A549 (cell line): ENCODE measurements around the gene EMD. TPM values are rescaled to one million over a fixed set of nuclear protein-coding genes. Genes with fewer than 3 reads are reported as not detected.

Source experiments
- ATAC-seq, 2 experiments: fragments of 200-7000 bp in 1 of 2; fragments of >200 bp in 1 of 2; cut with Nextera tagmentation in 1 of 2; cut with Tn5 transposase in 1 of 2; 3 replicates each; pipeline versions ENCODE4 v1.8.0 to v1.9.1; 2018 to 2020; ENCODE audit warnings: mild to moderate bottlenecking in 1 of 2, moderate library complexity in 1 of 2
- CTCF ChIA-PET: fragments of 300-600 bp; sonication (Branson Sonifier 250); formaldehyde crosslinking; extraction: SDS; loops from one replicate; lab custom pipeline; 2021; ENCODE audit warnings: antibody characterized with exemption, inconsistent platforms; lab: Yijun Ruan, JAX
- POLR2A ChIA-PET: fragments of 350-600 bp; formaldehyde crosslinking; extraction: SDS; loops from one replicate; lab custom pipeline; 2021; ENCODE audit warnings: antibody characterized with exemption, inconsistent platforms; lab: Yijun Ruan, JAX
- DNase-seq, 2 experiments: peaks; one replicate each; pipeline versions ENCODE4 v3.0.0 to v3.0.0-alpha.2; 2011 to 2016; ENCODE audit warnings: low read depth in 1 of 2, low spot score in 1 of 2
- FAIRE-seq: peaks from 2 replicates; lab custom pipeline; 2011; peaks lifted over from hg19 to GRCh38; lab: Jason Lieb, UNC
- H3K27ac ChIP-seq, 2 experiments: fragments of >200 bp; sonication (Bioruptor Twin); formaldehyde crosslinking; 3 replicates each; pipeline ENCODE4 v1.5.1; 2016 to 2017
- H3K4me1 ChIP-seq: fragments of >200 bp; sonication (Bioruptor Twin); formaldehyde crosslinking; 3 replicates; pipeline ENCODE4 v1.6.1; 2016
- H3K4me2 ChIP-seq: fragments of >200 bp; sonication (Bioruptor Twin); formaldehyde crosslinking; 3 replicates; pipeline ENCODE4 v1.6.1; 2016
- H3K4me3 ChIP-seq: fragments of >200 bp; sonication (Bioruptor Twin); formaldehyde crosslinking; 3 replicates; pipeline ENCODE4 v1.5.1; 2016
- H3K9me3 ChIP-seq: fragments of >200 bp; sonication (Bioruptor Twin); formaldehyde crosslinking; 3 replicates; pipeline ENCODE4 v1.6.1; 2016
- BCL3 ChIP-seq: fragments of >200 bp; sonication (Bioruptor Twin); formaldehyde crosslinking; IDR thresholded peaks from 3 replicates; pipeline ENCODE4 v1.6.1; 2016
- CBX2 ChIP-seq: fragments of 200-600 bp; sonication (generic); IDR thresholded peaks from 2 replicates; pipeline ENCODE4 v1.6.1; 2016; ENCODE audit warnings: low read depth, mild to moderate bottlenecking, borderline replicate concordance
- FOSB ChIP-seq: fragments of 250-450 bp; sonication (Bioruptor Pico); IDR thresholded peaks from 2 replicates; pipeline ENCODE4 v1.5.0; 2020; ENCODE audit warnings: mild to moderate bottlenecking, moderate library complexity
- FOSL2 ChIP-seq, 2 experiments: fragments of 450-650 bp in 1 of 2; fragments of >200 bp in 1 of 2; sonication (Bioruptor Twin) in 1 of 2; formaldehyde crosslinking; IDR thresholded peaks; 2 replicates each; pipeline versions ENCODE4 v1.5.0 to v1.6.1; 2016 to 2020; ENCODE audit warnings: mild to moderate bottlenecking in 1 of 2, moderate library complexity in 1 of 2
- FOXS1 ChIP-seq: fragments of 250-450 bp; sonication (Bioruptor Pico); IDR thresholded peaks from 2 replicates; pipeline ENCODE4 v1.5.0; 2020; ENCODE audit warnings: mild to moderate bottlenecking, moderate library complexity
- GATA3 ChIP-seq: IDR thresholded peaks from 2 replicates; pipeline ENCODE4 v1.6.1; 2012; ENCODE audit warnings: borderline replicate concordance
- HOXB5 ChIP-seq: fragments of 250-450 bp; sonication (Bioruptor Pico); IDR thresholded peaks from 2 replicates; pipeline ENCODE4 v1.5.0; 2020; ENCODE audit warnings: mild to moderate bottlenecking, moderate library complexity
- KDM5A ChIP-seq: fragments of 200-600 bp; sonication (generic); IDR thresholded peaks from 2 replicates; pipeline ENCODE4 v1.6.1; 2016; ENCODE audit warnings: antibody characterized with exemption, mild to moderate bottlenecking
- MAZ ChIP-seq: fragments of 150-350 bp; IDR thresholded peaks from 2 replicates; pipeline ENCODE4 v1.6.1; 2014; ENCODE audit warnings: antibody characterized with exemption, low read depth, low read length, borderline replicate concordance
- NPAS2 ChIP-seq: fragments of 250-450 bp; sonication (Bioruptor Pico); IDR thresholded peaks from 2 replicates; pipeline ENCODE4 v1.8.0; 2022; ENCODE audit warnings: mild to moderate bottlenecking, moderate library complexity, borderline replicate concordance
- PBX3 ChIP-seq: IDR thresholded peaks from 2 replicates; pipeline ENCODE4 v1.6.1; 2012
- PHF8 ChIP-seq: fragments of 200-600 bp; sonication (generic); IDR thresholded peaks from 2 replicates; pipeline ENCODE4 v1.6.1; 2016; ENCODE audit warnings: low read depth, mild to moderate bottlenecking, antibody characterized with exemption, moderate library complexity, borderline replicate concordance
- POLR2AphosphoS2 ChIP-seq: conservative IDR thresholded peaks from 2 replicates; pipeline ENCODE4 v1.6.1; 2012; ENCODE audit warnings: low read length, improper control_type of control experiment, inconsistent platforms
- RAD21 ChIP-seq, 2 experiments: fragments of >200 bp in 1 of 2; sonication (Bioruptor Twin) in 1 of 2; formaldehyde crosslinking in 1 of 2; IDR thresholded peaks in 1 of 2; conservative IDR thresholded peaks in 1 of 2; 2 replicates in 1 of 2; 3 replicates in 1 of 2; pipeline ENCODE4 v1.6.1; 2012 to 2018; ENCODE audit warnings: inconsistent platforms in 1 of 2
- RCOR1 ChIP-seq: fragments of 150-350 bp; IDR thresholded peaks from 2 replicates; pipeline ENCODE4 v1.6.1; 2014; ENCODE audit warnings: antibody characterized with exemption, low read length, low read depth
- RFX5 ChIP-seq: fragments of 450-650 bp; IDR thresholded peaks from 2 replicates; pipeline ENCODE4 v1.7.1; 2014; ENCODE audit warnings: antibody characterized with exemption, mild to moderate bottlenecking, moderate library complexity
- SMC3 ChIP-seq: fragments of >200 bp; sonication (Bioruptor Twin); formaldehyde crosslinking; IDR thresholded peaks from 3 replicates; pipeline ENCODE4 v1.6.1; 2018; ENCODE audit warnings: inconsistent platforms
- ZFP36 ChIP-seq: fragments of 450-650 bp; IDR thresholded peaks from 2 replicates; pipeline ENCODE4 v1.6.1; 2014; ENCODE audit warnings: borderline replicate concordance; ENCODE audit not compliant: partially characterized antibody
- ZNF302 ChIP-seq: fragments of 250-450 bp; sonication (Bioruptor Pico); IDR thresholded peaks from 2 replicates; pipeline ENCODE4 v1.9.0; 2021; ENCODE audit warnings: inconsistent platforms, mild to moderate bottlenecking, moderate library complexity
- WGBS: methylation state at CpG from one replicate; pipeline ENCODE4 v1.1.6; 2017; ENCODE audit errors: missing lambda C conversion rate; 5-methylcytosine and 5-hydroxymethylcytosine counted together
- polyA plus RNA-seq, 4 experiments: library from polyadenylated mRNA; depleted of rRNA in 3 of 4; stranded (reverse); fragments of >200 nt; fragmentation: RNase III in 1 of 4; extraction: RNeasy Plus Mini Kit Qiagen cat#74134 plus additional on column Dnase treatment in 1 of 4; gene quantifications; 2 replicates in 3 of 4; 3 replicates in 1 of 4; pipeline ENCODE4 v1.2.3, GENCODE V29; 2011 to 2017
- TF ChIP-seq, protein P1 (sequence below): fragments of >200 bp; sonication (Bioruptor Twin); formaldehyde crosslinking; IDR thresholded peaks from 3 replicates; pipeline ENCODE4 v1.5.1; 2016
- TF ChIP-seq, protein P2 (sequence below): fragments of 450-650 bp; IDR thresholded peaks from 2 replicates; pipeline ENCODE4 v1.6.1; 2014; ENCODE audit warnings: antibody characterized with exemption

Gene EMD
- polyA plus RNA-seq, 2 of the 4 experiments (the other 2 are of a cell fraction): 34.6 to 126 TPM

DNA sequence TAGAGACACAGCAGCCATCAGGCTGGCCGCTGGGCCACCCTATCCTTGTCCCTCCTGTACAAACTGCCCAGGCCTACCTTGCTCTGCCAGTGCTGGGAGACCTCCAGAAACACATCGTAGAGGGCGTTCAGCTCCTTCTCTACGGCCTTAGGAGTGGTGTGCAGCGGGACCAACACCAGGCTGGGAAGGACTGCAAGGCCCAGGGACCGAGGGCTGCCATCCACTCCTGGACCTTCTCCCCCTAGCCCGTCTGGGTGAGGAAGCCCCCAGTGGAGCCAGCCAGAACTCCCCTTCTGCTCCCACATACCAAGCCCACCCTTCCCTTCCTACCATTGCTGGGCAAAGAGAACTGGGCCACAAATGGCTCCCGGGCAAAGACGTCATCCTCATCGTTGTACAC is 24.1 kb downstream of the EMD start:
- Histone ChIP-seq H3K9me3 (no peaks in the 10 kb centered on the region), H3K27ac (no peak overlapping the region), H3K4me2 (no peak overlapping the region), H3K4me1 (peaks cover 18% of the 10 kb centered on the region; the same call in 2 of the 3 replicates), H3K4me3 (no peak overlapping the region)
- no peak for FAIRE-seq
- WGBS: 100% methylated on average over 5 of the region's 10 CpGs
- peak; percentile 2 to 10; a peak in 3 of 6 replicates for ATAC-seq
- CTCF ChIA-PET: interaction anchor here (1.7 kb wide), 1 partner anchor 30 kb away, joined by 6 read pairs; the partner anchor contains the start of gene FLNA
- POLR2A ChIA-PET: no interaction called here
- DNase-seq: no peak
- no peak for TF ChIP-seq PBX3
- no peak for TF ChIP-seq RFX5
- TF ChIP-seq PHF8: no peak
- TF ChIP-seq SMC3: no peak

DNA sequence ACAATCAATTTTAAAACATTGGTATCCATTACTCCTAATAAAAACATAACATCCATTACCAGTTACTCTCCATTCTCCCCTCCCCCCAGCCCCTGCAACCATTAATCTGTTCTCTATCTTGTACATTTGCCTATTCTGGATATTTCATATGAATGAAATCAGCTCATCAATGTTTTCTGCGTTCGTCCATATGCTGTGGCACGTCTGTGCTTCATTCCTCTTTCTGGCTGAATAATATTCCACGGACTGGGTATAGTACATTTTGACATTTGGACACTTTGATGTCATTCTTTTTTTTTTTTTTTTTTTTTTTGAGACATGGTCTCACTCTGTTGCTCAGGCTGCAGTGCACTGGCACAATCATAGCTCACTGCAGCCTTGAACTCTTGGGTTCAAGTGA is 24.8 kb downstream of the EMD start:
- POLR2A ChIA-PET: no interaction called here
- H3K9me3 ChIP-seq: no peaks in the 10 kb centered on the region
- DNase-seq: no peak
- CTCF ChIA-PET: no interaction called here
- TF ChIP-seq NPAS2 (no peak), GATA3 (no peak), ZNF302 (CRISPR knock-in tag) (no peak), RAD21 (conservative IDR thresholded peaks at IDR 0.05 in 1 of 2, IDR thresholded peaks at IDR 0.05 in 1 of 2) (no peak)
- TF ChIP-seq, protein P1, sequence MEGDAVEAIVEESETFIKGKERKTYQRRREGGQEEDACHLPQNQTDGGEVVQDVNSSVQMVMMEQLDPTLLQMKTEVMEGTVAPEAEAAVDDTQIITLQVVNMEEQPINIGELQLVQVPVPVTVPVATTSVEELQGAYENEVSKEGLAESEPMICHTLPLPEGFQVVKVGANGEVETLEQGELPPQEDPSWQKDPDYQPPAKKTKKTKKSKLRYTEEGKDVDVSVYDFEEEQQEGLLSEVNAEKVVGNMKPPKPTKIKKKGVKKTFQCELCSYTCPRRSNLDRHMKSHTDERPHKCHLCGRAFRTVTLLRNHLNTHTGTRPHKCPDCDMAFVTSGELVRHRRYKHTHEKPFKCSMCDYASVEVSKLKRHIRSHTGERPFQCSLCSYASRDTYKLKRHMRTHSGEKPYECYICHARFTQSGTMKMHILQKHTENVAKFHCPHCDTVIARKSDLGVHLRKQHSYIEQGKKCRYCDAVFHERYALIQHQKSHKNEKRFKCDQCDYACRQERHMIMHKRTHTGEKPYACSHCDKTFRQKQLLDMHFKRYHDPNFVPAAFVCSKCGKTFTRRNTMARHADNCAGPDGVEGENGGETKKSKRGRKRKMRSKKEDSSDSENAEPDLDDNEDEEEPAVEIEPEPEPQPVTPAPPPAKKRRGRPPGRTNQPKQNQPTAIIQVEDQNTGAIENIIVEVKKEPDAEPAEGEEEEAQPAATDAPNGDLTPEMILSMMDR: no peak
- FAIRE-seq: no peak
- H3K27ac ChIP-seq: no peak overlapping the region
- H3K4me3 ChIP-seq: no peak overlapping the region
- peaks cover 23% of the 10 kb centered on the region; the same call in 2 of the 3 replicates for H3K4me1 ChIP-seq
- no peak overlapping the region for H3K4me2 ChIP-seq
- 79% methylated on average over 4 of the region's 4 CpGs for WGBS
- ATAC-seq: no peak

GRCh38 chrX:154404625-154405192 is 25.6 kb downstream of the EMD start:
- no peak for TF ChIP-seq PBX3
- no peak for TF ChIP-seq FOSL2 (IDR thresholded peaks at IDR 0.05)
- TF ChIP-seq FOSL2 (CRISPR knock-in tag; IDR thresholded peaks at IDR 0.05): no peak
- TF ChIP-seq BCL3: no peak
- no peak for TF ChIP-seq CBX2
- TF ChIP-seq POLR2AphosphoS2: no peak
- no peak for TF ChIP-seq MAZ
- TF ChIP-seq ZNF302 (CRISPR knock-in tag): no peak
- TF ChIP-seq ZFP36: no peak
- TF ChIP-seq, protein P2, sequence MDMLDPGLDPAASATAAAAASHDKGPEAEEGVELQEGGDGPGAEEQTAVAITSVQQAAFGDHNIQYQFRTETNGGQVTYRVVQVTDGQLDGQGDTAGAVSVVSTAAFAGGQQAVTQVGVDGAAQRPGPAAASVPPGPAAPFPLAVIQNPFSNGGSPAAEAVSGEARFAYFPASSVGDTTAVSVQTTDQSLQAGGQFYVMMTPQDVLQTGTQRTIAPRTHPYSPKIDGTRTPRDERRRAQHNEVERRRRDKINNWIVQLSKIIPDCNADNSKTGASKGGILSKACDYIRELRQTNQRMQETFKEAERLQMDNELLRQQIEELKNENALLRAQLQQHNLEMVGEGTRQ: no peak
- TF ChIP-seq GATA3: no peak
- TF ChIP-seq FOXS1 (CRISPR knock-in tag): no peak
- no peak for TF ChIP-seq FOSB (CRISPR knock-in tag)
- TF ChIP-seq RAD21 (conservative IDR thresholded peaks at IDR 0.05 in 1 of 2, IDR thresholded peaks at IDR 0.05 in 1 of 2): no peak
- TF ChIP-seq KDM5A: no peak
- TF ChIP-seq HOXB5 (CRISPR knock-in tag): no peak
- TF ChIP-seq RCOR1: no peak
- Histone ChIP-seq H3K4me3 (no peak overlapping the region), H3K4me1 (peaks cover 27% of the 10 kb centered on the region; the same call in 2 of the 3 replicates), H3K9me3 (no peaks in the 10 kb centered on the region), H3K27ac (no peak overlapping the region), H3K4me2 (no peak overlapping the region)
- ATAC-seq (no peak), DNase-seq (no peak), FAIRE-seq (no peak)
- ChIA-PET POLR2A (no interaction called here), CTCF (no interaction called here)
- 95% methylated on average over 12 of the region's 16 CpGs for WGBS
